ENCODE measurements around the gene BCAN.

DNA sequence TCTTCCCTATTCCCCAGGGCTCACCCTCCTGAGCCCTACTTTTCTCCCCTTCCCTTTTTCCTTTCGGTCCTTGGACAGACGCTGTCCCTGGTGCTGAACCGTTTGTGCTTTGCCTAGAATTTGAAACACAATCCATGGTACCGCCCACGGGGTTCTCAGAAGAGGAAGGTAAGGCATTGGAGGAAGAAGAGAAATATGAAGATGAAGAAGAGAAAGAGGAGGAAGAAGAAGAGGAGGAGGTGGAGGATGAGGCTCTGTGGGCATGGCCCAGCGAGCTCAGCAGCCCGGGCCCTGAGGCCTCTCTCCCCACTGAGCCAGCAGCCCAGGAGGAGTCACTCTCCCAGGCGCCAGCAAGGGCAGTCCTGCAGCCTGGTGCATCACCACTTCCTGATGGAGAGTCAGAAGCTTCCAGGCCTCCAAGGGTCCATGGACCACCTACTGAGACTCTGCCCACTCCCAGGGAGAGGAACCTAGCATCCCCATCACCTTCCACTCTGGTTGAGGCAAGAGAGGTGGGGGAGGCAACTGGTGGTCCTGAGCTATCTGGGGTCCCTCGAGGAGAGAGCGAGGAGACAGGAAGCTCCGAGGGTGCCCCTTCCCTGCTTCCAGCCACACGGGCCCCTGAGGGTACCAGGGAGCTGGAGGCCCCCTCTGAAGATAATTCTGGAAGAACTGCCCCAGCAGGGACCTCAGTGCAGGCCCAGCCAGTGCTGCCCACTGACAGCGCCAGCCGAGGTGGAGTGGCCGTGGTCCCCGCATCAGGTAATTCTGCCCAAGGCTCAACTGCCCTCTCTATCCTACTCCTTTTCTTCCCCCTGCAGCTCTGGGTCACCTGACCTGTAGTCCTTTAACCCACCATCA lies 10.4 kb downstream of the BCAN start:
- TF ChIP-seq, protein P1, sequence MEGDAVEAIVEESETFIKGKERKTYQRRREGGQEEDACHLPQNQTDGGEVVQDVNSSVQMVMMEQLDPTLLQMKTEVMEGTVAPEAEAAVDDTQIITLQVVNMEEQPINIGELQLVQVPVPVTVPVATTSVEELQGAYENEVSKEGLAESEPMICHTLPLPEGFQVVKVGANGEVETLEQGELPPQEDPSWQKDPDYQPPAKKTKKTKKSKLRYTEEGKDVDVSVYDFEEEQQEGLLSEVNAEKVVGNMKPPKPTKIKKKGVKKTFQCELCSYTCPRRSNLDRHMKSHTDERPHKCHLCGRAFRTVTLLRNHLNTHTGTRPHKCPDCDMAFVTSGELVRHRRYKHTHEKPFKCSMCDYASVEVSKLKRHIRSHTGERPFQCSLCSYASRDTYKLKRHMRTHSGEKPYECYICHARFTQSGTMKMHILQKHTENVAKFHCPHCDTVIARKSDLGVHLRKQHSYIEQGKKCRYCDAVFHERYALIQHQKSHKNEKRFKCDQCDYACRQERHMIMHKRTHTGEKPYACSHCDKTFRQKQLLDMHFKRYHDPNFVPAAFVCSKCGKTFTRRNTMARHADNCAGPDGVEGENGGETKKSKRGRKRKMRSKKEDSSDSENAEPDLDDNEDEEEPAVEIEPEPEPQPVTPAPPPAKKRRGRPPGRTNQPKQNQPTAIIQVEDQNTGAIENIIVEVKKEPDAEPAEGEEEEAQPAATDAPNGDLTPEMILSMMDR (IDR thresholded peaks at IDR 0.05; ENCODE audit: low read depth, low read length, poor library complexity, severe bottlenecking), result no peak
- TF ChIP-seq EZH2phosphoT487 (IDR thresholded peaks at IDR 0.05; ENCODE audit: borderline replicate concordance, low read length), result no peak
